ENCODE results near the gene ANKS6. TPM values are rescaled to one million over a fixed set of nuclear protein-coding genes. Genes with fewer than 3 reads are reported as not detected.
A peak's percentile ranks its signal among the peaks of the same experiment; 100 is the strongest.

Gene ANKS6
- total and polyA plus RNA-seq, 4 donors, result 8.4 to 23.8 (median 20.7) TPM

DNA sequence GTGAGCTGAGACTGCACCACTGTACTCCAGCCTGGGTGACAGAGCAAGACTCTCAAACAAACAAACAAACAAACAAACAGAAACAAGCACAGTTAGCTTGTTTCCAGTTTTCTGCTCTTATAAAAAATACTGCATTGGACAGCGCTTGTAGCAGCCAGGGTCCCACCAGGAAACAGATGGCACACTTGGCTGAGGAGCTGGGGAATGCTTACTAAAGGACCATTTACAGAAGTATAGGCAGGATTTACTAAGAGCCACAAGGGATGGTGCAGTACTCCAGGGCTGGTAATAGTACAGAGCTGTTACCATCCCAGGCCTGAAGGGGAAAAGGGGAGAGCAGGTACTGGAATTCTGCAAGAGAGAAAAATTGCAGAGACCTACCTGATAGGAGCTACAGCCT lies 5.2 kb upstream of the ANKS6 start:
- no peaks in the 10 kb centered on the region for H3K9me3 ChIP-seq (ENCODE audit: control insufficient read depth, low read length)
- no peak overlapping the region for H3K27ac ChIP-seq (ENCODE audit: low read depth in 1 of 2, low read length in 2 of 2)
- 96 to 97% methylated on average over 1 of the region's 1 CpG for WGBS, 2 donors
- no peaks in the 10 kb centered on the region for H3K4me1 ChIP-seq (ENCODE audit: control insufficient read depth in 1 of 2, insufficient read depth in 2 of 2, low read length in 2 of 2)
- no peak for DNase-seq
- H3K27me3 ChIP-seq (ENCODE audit: control insufficient read depth in 1 of 2, insufficient read depth in 2 of 2, low read length in 1 of 2), result no peaks in the 10 kb centered on the region
- intact Hi-C loops (cut with DNase I), result no loop called here
- no peak for ATAC-seq (ENCODE audit: low FRiP score)
- H3K4me3 ChIP-seq (ENCODE audit: low read length in 2 of 2), result no peak overlapping the region
- no peaks in the 10 kb centered on the region for H3K36me3 ChIP-seq (ENCODE audit: control insufficient read depth in 1 of 2, insufficient read depth in 2 of 2, low read length in 1 of 2)

- Histone ChIP-seq H3K27me3 (ENCODE audit: control insufficient read depth in 1 of 2, insufficient read depth in 2 of 2, low read length in 1 of 2) (no peaks in the 10 kb centered on the region), H3K27ac (ENCODE audit: low read depth in 1 of 2, low read length in 2 of 2) (no peak overlapping the region), H3K9me3 (ENCODE audit: control insufficient read depth, low read length) (no peaks in the 10 kb centered on the region), H3K36me3 (ENCODE audit: control insufficient read depth in 1 of 2, insufficient read depth in 2 of 2, low read length in 1 of 2) (no peaks in the 10 kb centered on the region), H3K4me1 (ENCODE audit: control insufficient read depth in 1 of 2, insufficient read depth in 2 of 2, low read length in 2 of 2) (no peaks in the 10 kb centered on the region), H3K4me3 (ENCODE audit: low read length in 2 of 2) (no peak overlapping the region)
- intact Hi-C loops (cut with DNase I), result loop anchor here in 1 of 2 donors (10.0 kb wide), 1 partner anchor 603 kb away; the partner anchor contains the start of gene CORO2A
- WGBS, 2 donors, result 98 to 100% methylated on average over 3 of the region's 3 CpGs
- no peak for ATAC-seq (ENCODE audit: low FRiP score)
- DNase-seq, result no peak
These were observed 1.9 kb upstream of the ANKS6 start for GRCh38 chr9:98798254-98798653.

DNA sequence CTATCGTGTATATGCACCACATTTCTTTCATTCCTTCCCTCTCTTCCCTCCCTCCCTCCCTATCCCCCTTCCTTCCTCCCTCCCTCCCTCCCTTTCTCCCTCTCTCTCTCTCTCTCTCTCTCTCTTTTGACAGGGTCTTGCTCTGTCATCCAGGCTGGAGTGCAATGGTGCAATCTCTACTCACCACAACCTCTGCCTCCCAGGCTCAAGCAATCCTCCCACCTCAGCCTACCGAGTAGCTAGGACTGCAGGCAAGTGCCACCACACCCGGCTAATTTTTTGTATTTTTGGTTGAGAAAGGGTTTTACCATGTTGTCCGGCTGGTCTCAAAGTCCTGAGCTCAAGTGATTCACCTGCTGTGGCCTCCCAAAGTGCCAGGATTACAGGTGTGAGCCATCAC lies 1.1 kb upstream of the ANKS6 start:
- intact Hi-C loops (cut with DNase I), result loop anchor here in 1 of 2 donors (10.0 kb wide), 1 partner anchor 603 kb away; the partner anchor contains the start of gene CORO2A
- H3K27ac ChIP-seq (ENCODE audit: low read depth in 1 of 2, low read length in 2 of 2), result no peak overlapping the region
- H3K4me1 ChIP-seq (ENCODE audit: control insufficient read depth in 1 of 2, insufficient read depth in 2 of 2, low read length in 2 of 2), result no peaks in the 10 kb centered on the region
- ATAC-seq (ENCODE audit: low FRiP score) (no peak), DNase-seq (no peak)
- H3K4me3 ChIP-seq (ENCODE audit: low read length in 2 of 2), result no peak overlapping the region
- no peaks in the 10 kb centered on the region for H3K9me3 ChIP-seq (ENCODE audit: control insufficient read depth, low read length)
- WGBS, 2 donors, result 91% methylated on average over 4 of the region's 4 CpGs
- no peaks in the 10 kb centered on the region for H3K36me3 ChIP-seq (ENCODE audit: control insufficient read depth in 1 of 2, insufficient read depth in 2 of 2, low read length in 1 of 2)
- no peaks in the 10 kb centered on the region for H3K27me3 ChIP-seq (ENCODE audit: control insufficient read depth in 1 of 2, insufficient read depth in 2 of 2, low read length in 1 of 2)

- ATAC-seq (ENCODE audit: low FRiP score) (peak; percentile 15), DNase-seq (peak; percentile 54 to 81)
- 0 to 1% methylated on average over 31 to 48 of the region's 48 CpGs for WGBS, 2 donors
- Histone ChIP-seq H3K9me3 (ENCODE audit: control insufficient read depth, low read length) (no peaks in the 10 kb centered on the region), H3K27me3 (ENCODE audit: control insufficient read depth in 1 of 2, insufficient read depth in 2 of 2, low read length in 1 of 2) (no peaks in the 10 kb centered on the region), H3K36me3 (ENCODE audit: control insufficient read depth in 1 of 2, insufficient read depth in 2 of 2, low read length in 1 of 2) (no peaks in the 10 kb centered on the region), H3K4me1 (ENCODE audit: control insufficient read depth in 1 of 2, insufficient read depth in 2 of 2, low read length in 2 of 2) (no peaks in the 10 kb centered on the region), H3K4me3 (ENCODE audit: low read length in 2 of 2) (peak overlapping the region; percentile 64 to 88), H3K27ac (ENCODE audit: low read depth in 1 of 2, low read length in 2 of 2) (no peak overlapping the region)
- intact Hi-C loops (cut with DNase I), result loop anchor here in 1 of 2 donors (10.0 kb wide), 1 partner anchor 601 kb away; the partner anchor contains the start of gene CORO2A
These were observed 388 bp downstream of the ANKS6 start for GRCh38 chr9:98795970-98796363.

GRCh38 chr9:98795295-98795955 lies 930 bp downstream of the ANKS6 start:
- DNase-seq, result no peak
- no peaks in the 10 kb centered on the region for H3K36me3 ChIP-seq (ENCODE audit: control insufficient read depth in 1 of 2, insufficient read depth in 2 of 2, low read length in 1 of 2)
- H3K27me3 ChIP-seq (ENCODE audit: control insufficient read depth in 1 of 2, insufficient read depth in 2 of 2, low read length in 1 of 2), result no peaks in the 10 kb centered on the region
- intact Hi-C loops (cut with DNase I), result loop anchor here in 1 of 2 donors (10.0 kb wide), 1 partner anchor 601 kb away; the partner anchor contains the start of gene CORO2A
- no peak for ATAC-seq (ENCODE audit: low FRiP score)
- no peak overlapping the region for H3K27ac ChIP-seq (ENCODE audit: low read depth in 1 of 2, low read length in 2 of 2)
- no peaks in the 10 kb centered on the region for H3K4me1 ChIP-seq (ENCODE audit: control insufficient read depth in 1 of 2, insufficient read depth in 2 of 2, low read length in 2 of 2)
- H3K4me3 ChIP-seq (ENCODE audit: low read length in 2 of 2), result peak overlapping the region; percentile 64 to 88
- H3K9me3 ChIP-seq (ENCODE audit: control insufficient read depth, low read length), result no peaks in the 10 kb centered on the region
- 37 to 38% methylated on average over 12 of the region's 12 CpGs for WGBS, 2 donors

GRCh38 chr9:98794802-98795201 lies 1.6 kb downstream of the ANKS6 start:
- no peak overlapping the region for H3K27ac ChIP-seq (ENCODE audit: low read depth in 1 of 2, low read length in 2 of 2)
- H3K4me1 ChIP-seq (ENCODE audit: control insufficient read depth in 1 of 2, insufficient read depth in 2 of 2, low read length in 2 of 2), result no peaks in the 10 kb centered on the region
- DNase-seq, result no peak
- no peaks in the 10 kb centered on the region for H3K27me3 ChIP-seq (ENCODE audit: control insufficient read depth in 1 of 2, insufficient read depth in 2 of 2, low read length in 1 of 2)
- H3K9me3 ChIP-seq (ENCODE audit: control insufficient read depth, low read length), result no peaks in the 10 kb centered on the region
- H3K4me3 ChIP-seq (ENCODE audit: low read length in 2 of 2), result no peak overlapping the region
- WGBS, 2 donors, result 91 to 98% methylated on average over 3 of the region's 3 CpGs
- intact Hi-C loops (cut with DNase I), result loop anchor here in 1 of 2 donors (10.0 kb wide), 1 partner anchor 600 kb away; the partner anchor contains the start of gene CORO2A
- H3K36me3 ChIP-seq (ENCODE audit: control insufficient read depth in 1 of 2, insufficient read depth in 2 of 2, low read length in 1 of 2), result no peaks in the 10 kb centered on the region
- no peak for ATAC-seq (ENCODE audit: low FRiP score)

GRCh38 chr9:98793031-98793430 lies 3.3 kb downstream of the ANKS6 start:
- no peaks in the 10 kb centered on the region for H3K27me3 ChIP-seq (ENCODE audit: control insufficient read depth in 1 of 2, insufficient read depth in 2 of 2, low read length in 1 of 2)
- DNase-seq (no peak), ATAC-seq (ENCODE audit: low FRiP score) (no peak)
- H3K36me3 ChIP-seq (ENCODE audit: control insufficient read depth in 1 of 2, insufficient read depth in 2 of 2, low read length in 1 of 2), result no peaks in the 10 kb centered on the region
- intact Hi-C loops (cut with DNase I), result loop anchor here in 1 of 2 donors (10.0 kb wide), 1 partner anchor 598 kb away; the partner anchor contains the start of gene CORO2A
- no peak overlapping the region for H3K27ac ChIP-seq (ENCODE audit: low read depth in 1 of 2, low read length in 2 of 2)
- H3K9me3 ChIP-seq (ENCODE audit: control insufficient read depth, low read length), result no peaks in the 10 kb centered on the region
- H3K4me3 ChIP-seq (ENCODE audit: low read length in 2 of 2), result no peak overlapping the region
- WGBS, 2 donors, result 93 to 96% methylated on average over 2 of the region's 2 CpGs
- H3K4me1 ChIP-seq (ENCODE audit: control insufficient read depth in 1 of 2, insufficient read depth in 2 of 2, low read length in 2 of 2), result no peaks in the 10 kb centered on the region

GRCh38 chr9:98791608-98792490 lies 4.5 kb downstream of the ANKS6 start:
- DNase-seq, result no peak

More at GRCh38 chr9:98791608-98792490, 4.5 kb downstream of the ANKS6 start:
- Histone ChIP-seq H3K27ac (ENCODE audit: low read depth in 1 of 2, low read length in 2 of 2) (peak overlapping the region in 1 of 2 donors; percentile 45), H3K4me1 (ENCODE audit: control insufficient read depth in 1 of 2, insufficient read depth in 2 of 2, low read length in 2 of 2) (no peaks in the 10 kb centered on the region), H3K36me3 (ENCODE audit: control insufficient read depth in 1 of 2, insufficient read depth in 2 of 2, low read length in 1 of 2) (no peaks in the 10 kb centered on the region), H3K4me3 (ENCODE audit: low read length in 2 of 2) (no peak overlapping the region), H3K27me3 (ENCODE audit: control insufficient read depth in 1 of 2, insufficient read depth in 2 of 2, low read length in 1 of 2) (no peaks in the 10 kb centered on the region), H3K9me3 (ENCODE audit: control insufficient read depth, low read length) (no peaks in the 10 kb centered on the region)
- intact Hi-C loops (cut with DNase I), result loop anchor here in 1 of 2 donors (10.0 kb wide), 1 partner anchor 597 kb away; the partner anchor contains the start of gene CORO2A
- 85 to 86% methylated on average over 18 of the region's 18 CpGs for WGBS, 2 donors
- ATAC-seq (ENCODE audit: low FRiP score), result no peak
